GM19372 (cell line): ENCODE data around the gene PBX2.
"Not testable (repeated sequence)": the region's sequence is repeated elsewhere in the genome, so short reads cannot be mapped to it uniquely, and the experiment has no call there.

Experiments
- ATAC-seq: cut with Tn5 transposase; IDR thresholded peaks from one replicate; pipeline ENCODE4 v1.9.1; 2021; ENCODE audit warnings: mild to moderate bottlenecking, low read depth, moderate library complexity; ENCODE audit not compliant: unreplicated experiment

Gene PBX2

DNA sequence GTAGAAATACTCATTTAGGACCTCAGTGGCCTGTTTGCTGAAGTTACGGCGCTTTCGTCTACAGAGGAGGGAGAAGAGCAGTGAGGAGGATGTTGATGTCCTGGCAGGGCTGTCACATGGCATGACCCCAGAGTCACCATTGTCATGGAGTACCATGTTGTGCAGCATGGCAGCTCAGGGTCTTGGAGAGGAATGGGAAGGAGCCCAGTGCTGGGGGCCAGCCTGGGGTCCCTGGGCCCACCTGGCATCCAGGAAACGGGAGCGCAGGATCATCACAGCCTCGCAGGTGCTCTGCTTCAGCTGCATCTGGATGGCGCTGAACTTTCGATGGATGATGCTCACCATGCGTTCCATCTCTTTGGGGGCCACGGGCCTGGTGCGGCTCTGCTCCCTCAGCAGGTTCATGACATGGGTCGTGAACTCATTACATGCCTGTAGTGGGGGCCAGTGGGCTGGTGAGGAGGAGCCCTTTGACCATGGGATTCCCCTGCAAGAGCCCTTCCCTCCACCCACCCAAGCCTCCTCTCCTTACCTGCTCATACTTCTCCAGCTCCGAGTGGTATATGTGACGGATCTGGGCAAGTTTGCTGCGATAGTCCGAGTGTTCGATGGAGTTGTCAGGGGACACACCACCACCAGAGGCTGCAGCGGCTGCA lies 2.1 kb downstream of the PBX2 start:
- not testable (repeated sequence) for ATAC-seq

- no peak for ATAC-seq
These were observed 2.8 kb downstream of the PBX2 start for GRCh38 chr6:32187009-32187709.

GRCh38 chr6:32186151-32186840 lies 3.7 kb downstream of the PBX2 start:
- ATAC-seq, result not testable (repeated sequence)

- ATAC-seq, result not testable (repeated sequence)
These were observed 4.3 kb downstream of the PBX2 start for GRCh38 chr6:32185681-32186131.

DNA sequence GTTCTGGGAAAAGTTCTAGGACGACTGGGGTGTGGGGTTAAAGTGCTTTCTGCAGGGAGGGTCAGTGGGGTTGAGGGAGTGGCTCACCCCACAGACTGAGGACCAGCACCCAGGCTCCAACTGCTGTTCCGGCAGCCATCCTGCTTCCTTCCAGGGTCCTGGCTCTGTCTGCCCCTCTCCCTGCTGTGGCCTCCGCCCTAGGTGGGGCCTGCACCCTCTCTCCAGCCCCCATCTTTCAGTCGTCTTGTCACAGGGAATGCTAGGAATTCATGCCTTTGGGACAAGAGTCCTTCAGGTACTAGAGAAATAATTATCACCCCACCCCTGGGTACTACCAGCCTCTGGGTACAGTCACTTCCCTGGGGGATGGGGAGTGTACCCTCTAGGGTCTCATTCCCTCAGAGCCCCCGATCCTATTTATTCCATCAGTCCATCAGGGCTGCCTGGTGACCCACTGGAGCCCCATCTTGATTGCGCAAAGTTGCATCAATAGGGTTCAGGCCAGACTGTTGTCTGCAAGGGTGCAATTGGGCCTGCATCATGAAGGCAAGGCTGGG lies 5.8 kb downstream of the PBX2 start, which contains the start of gene AGER:
Gene AGER (minus strand): TSS at position 170 of the 557 bp plus-strand sequence. CDS start 31 bp downstream, at position 139.
- no peak for ATAC-seq

GRCh38 chr6:32183483-32184083 lies 6.4 kb downstream of the PBX2 start:
- ATAC-seq, result no peak

- ATAC-seq, result no peak
These were observed 7.0 kb downstream of the PBX2 start for GRCh38 chr6:32183030-32183429.

DNA sequence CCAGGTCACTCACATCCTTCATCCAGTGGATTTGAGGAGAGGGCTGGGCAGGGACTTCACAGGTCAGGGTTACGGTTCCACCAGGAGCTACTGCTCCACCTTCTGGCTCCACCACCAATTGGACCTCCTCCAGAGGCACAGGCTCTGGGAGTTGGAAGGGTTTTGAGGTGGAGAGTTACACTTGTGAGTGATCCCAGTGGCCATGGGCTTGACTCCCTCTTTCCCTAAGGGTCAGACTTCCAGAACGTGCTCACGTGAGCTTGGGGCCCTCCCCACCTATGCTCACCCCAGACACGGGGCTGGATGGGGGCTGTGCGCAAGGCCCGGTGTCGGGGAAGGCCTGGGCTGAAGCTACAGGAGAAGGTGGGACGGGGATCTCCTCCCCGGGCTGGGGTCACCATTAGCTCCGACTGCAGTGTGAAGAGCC lies 7.4 kb downstream of the PBX2 start:
- ATAC-seq, result no peak

GRCh38 chr6:32181915-32182529 lies 8.0 kb downstream of the PBX2 start:
- ATAC-seq, result no peak

DNA sequence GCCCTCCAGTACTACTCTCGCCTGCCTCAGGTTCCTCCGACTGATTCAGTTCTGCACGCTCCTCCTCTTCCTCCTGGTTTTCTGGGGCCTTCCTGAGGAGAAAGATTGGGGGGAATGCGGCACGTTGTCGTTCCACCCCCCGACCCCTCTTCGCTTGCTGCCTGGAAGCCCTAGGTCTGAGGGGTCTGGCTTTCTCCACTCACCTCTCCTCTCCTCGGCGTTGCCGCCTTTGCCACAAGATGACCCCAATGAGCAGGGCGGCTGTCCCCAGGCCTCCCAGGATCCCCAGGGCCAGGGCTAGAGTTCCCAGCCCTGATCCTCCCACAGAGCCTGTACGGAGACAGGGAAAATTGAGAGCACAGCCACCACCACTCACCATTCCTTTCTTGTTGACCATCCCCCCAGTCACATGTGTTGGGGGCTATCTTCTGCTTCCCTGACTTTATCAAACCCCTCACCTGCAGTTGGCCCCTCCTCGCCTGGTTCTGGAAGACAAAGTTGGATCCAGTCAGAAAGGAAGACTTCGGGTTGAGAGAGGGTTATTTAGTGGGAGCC lies 8.8 kb downstream of the PBX2 start:
- no peak for ATAC-seq

DNA sequence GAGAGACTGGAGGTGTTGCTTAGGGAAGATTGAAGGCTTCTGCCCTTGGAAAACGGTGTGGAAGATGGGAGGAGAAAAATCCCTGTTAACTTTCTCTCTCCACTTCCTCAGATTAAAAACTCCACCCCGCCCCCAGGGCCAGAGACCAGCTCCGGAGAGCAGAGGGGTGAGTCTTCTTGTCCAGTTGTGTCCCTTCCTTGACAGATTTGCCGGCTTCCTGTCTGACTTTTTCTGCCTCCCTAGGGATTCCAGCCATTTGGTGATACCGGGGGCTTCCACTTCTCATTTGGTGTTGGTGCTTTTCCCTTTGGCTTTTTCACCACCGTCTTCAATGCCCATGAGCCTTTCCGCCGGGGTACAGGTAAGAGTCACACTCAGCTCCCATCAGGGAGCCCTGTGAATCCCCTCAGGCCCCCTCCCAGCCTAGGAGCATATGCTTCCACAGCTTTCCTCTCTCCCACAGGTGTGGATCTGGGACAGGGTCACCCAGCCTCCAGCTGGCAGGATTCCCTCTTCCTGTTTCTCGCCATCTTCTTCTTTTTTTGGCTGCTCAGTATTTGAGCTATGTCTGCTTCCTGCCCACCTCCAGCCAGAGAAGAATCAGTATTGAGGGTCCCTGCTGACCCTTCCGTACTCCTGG lies 10.1 kb downstream of the PBX2 start:
- ATAC-seq, result no peak

- no peak for ATAC-seq
These were observed 11.2 kb downstream of the PBX2 start for GRCh38 chr6:32178547-32179440.

- peak; percentile 81 for ATAC-seq
These were observed 12.0 kb downstream of the PBX2 start, which contains the start of gene RNF5 for GRCh38 chr6:32177788-32178546. TSS of gene RNF5 (plus strand) at chr6:32178405. CDS start at chr6:32178512, 107 bp downstream.

GRCh38 chr6:32177183-32177787 lies 12.7 kb downstream of the PBX2 start:
- ATAC-seq, result no peak

DNA sequence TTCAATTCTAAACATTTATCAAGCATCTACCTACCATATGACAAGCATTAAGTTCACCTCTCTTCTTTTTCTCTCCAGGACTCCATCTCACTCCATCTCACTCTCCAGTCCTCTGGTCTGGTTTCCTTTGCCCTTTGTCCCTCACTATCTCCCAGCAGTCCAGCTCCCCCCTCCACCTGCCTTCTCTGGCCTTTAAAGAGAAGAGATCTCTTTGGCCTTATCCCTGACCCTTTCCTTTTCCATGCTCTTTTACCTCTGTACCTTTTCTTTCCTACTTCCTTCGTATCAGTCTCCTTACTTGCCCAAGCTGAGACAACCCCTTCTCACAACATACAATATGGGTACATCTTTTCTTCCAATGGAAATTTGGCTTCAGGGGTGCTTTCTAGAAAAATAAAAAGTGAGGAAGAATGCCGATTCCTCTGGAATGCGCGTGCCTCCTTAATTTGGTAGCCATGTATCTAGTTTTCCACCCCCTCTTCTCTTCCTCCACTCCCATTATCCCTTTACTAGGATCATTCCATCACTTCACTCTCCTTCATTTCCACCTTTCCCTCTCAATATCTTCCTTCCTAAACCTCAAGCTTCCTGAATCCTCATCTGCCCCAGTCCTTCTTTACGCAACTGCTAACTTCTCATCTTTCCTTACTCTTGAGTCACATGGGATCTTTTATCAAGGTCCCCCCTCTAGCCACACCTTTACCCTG lies 13.4 kb downstream of the PBX2 start:
- ATAC-seq, result no peak

- no peak for ATAC-seq
These were observed 14.1 kb downstream of the PBX2 start, which contains the start of gene AGPAT1 for GRCh38 chr6:32175711-32176475. TSS of gene AGPAT1 (minus strand) at chr6:32176084. CDS start at chr6:32171496, 4,588 bp downstream.
